Measurements from ENCODE around the gene CTRB2. TPM values are rescaled to one million over a fixed set of nuclear protein-coding genes. Genes with fewer than 3 reads are reported as not detected.
"Not testable (repeated sequence)": the region's sequence is repeated elsewhere in the genome, so short reads cannot be mapped to it uniquely, and the experiment has no call there.

Gene CTRB2
- total and polyA plus RNA-seq, 4 donors: 9.1 to 19.0 (median 12.1) TPM

GRCh38 chr16:75205438-75205837, 1.5 kb downstream of the CTRB2 start:
- intact Hi-C loops (cut with DNase I); H3K4me1 ChIP-seq (ENCODE audit: control insufficient read depth in 1 of 2, insufficient read depth in 2 of 2, low read length in 2 of 2); H3K4me3 ChIP-seq (ENCODE audit: low read length in 2 of 2); H3K27ac ChIP-seq (ENCODE audit: low read depth in 1 of 2, low read length in 2 of 2); DNase-seq; H3K9me3 ChIP-seq (ENCODE audit: control insufficient read depth, low read length); ATAC-seq (ENCODE audit: low FRiP score); H3K27me3 ChIP-seq (ENCODE audit: control insufficient read depth in 1 of 2, insufficient read depth in 2 of 2, low read length in 1 of 2); H3K36me3 ChIP-seq (ENCODE audit: control insufficient read depth in 1 of 2, insufficient read depth in 2 of 2, low read length in 1 of 2): not testable (repeated sequence)
- WGBS, 2 donors: 93% methylated on average over 11 of the region's 19 CpGs; no CpG with 5 or more reads in 1 of the 2 donors

- H3K27ac ChIP-seq (ENCODE audit: low read depth in 1 of 2, low read length in 2 of 2); intact Hi-C loops (cut with DNase I); ATAC-seq (ENCODE audit: low FRiP score); H3K27me3 ChIP-seq (ENCODE audit: control insufficient read depth in 1 of 2, insufficient read depth in 2 of 2, low read length in 1 of 2); H3K4me1 ChIP-seq (ENCODE audit: control insufficient read depth in 1 of 2, insufficient read depth in 2 of 2, low read length in 2 of 2); H3K36me3 ChIP-seq (ENCODE audit: control insufficient read depth in 1 of 2, insufficient read depth in 2 of 2, low read length in 1 of 2); H3K4me3 ChIP-seq (ENCODE audit: low read length in 2 of 2); DNase-seq; H3K9me3 ChIP-seq (ENCODE audit: control insufficient read depth, low read length): not testable (repeated sequence)
- WGBS, 2 donors: no CpG with 5 or more reads among the region's 20 CpGs
These were observed 2.1 kb downstream of the CTRB2 start for GRCh38 chr16:75204905-75205304.

- Histone ChIP-seq H3K27me3 (ENCODE audit: control insufficient read depth in 1 of 2, insufficient read depth in 2 of 2, low read length in 1 of 2) (no peaks in the 10 kb centered on the region), H3K4me3 (ENCODE audit: low read length in 2 of 2) (no peak overlapping the region), H3K36me3 (ENCODE audit: control insufficient read depth in 1 of 2, insufficient read depth in 2 of 2, low read length in 1 of 2) (no peaks in the 10 kb centered on the region), H3K4me1 (ENCODE audit: control insufficient read depth in 1 of 2, insufficient read depth in 2 of 2, low read length in 2 of 2) (no peaks in the 10 kb centered on the region), H3K27ac (ENCODE audit: low read depth in 1 of 2, low read length in 2 of 2) (no peak overlapping the region), H3K9me3 (ENCODE audit: control insufficient read depth, low read length) (no peaks in the 10 kb centered on the region)
- ATAC-seq (ENCODE audit: low FRiP score): peak; percentile 6
- intact Hi-C loops (cut with DNase I): no loop called here
- WGBS, 2 donors: 96% methylated on average over 4 to 6 of the region's 6 CpGs
- peak in 1 of 2 donors; percentile 67 for DNase-seq
These were observed 2.6 kb downstream of the CTRB2 start for GRCh38 chr16:75204410-75204758.

- intact Hi-C loops (cut with DNase I): no loop called here
- Histone ChIP-seq H3K9me3 (ENCODE audit: control insufficient read depth, low read length) (no peaks in the 10 kb centered on the region), H3K27me3 (ENCODE audit: control insufficient read depth in 1 of 2, insufficient read depth in 2 of 2, low read length in 1 of 2) (no peaks in the 10 kb centered on the region), H3K4me1 (ENCODE audit: control insufficient read depth in 1 of 2, insufficient read depth in 2 of 2, low read length in 2 of 2) (no peaks in the 10 kb centered on the region), H3K27ac (ENCODE audit: low read depth in 1 of 2, low read length in 2 of 2) (no peak overlapping the region), H3K4me3 (ENCODE audit: low read length in 2 of 2) (no peak overlapping the region), H3K36me3 (ENCODE audit: control insufficient read depth in 1 of 2, insufficient read depth in 2 of 2, low read length in 1 of 2) (no peaks in the 10 kb centered on the region)
- DNase-seq (peak in 1 of 2 donors; percentile 71), ATAC-seq (ENCODE audit: low FRiP score) (no peak)
- WGBS, 2 donors: 82 to 85% methylated on average over 13 of the region's 13 CpGs
These were observed 3.1 kb downstream of the CTRB2 start for GRCh38 chr16:75203667-75204409.

GRCh38 chr16:75203096-75203495, 3.9 kb downstream of the CTRB2 start:
- intact Hi-C loops (cut with DNase I): no loop called here
- no peak overlapping the region for H3K4me3 ChIP-seq (ENCODE audit: low read length in 2 of 2)

GRCh38 chr16:75202069-75202590, 4.8 kb downstream of the CTRB2 start:
- ATAC-seq (ENCODE audit: low FRiP score) (no peak), DNase-seq (peak in 1 of 2 donors; percentile 36)
- H3K27me3 ChIP-seq (ENCODE audit: control insufficient read depth in 1 of 2, insufficient read depth in 2 of 2, low read length in 1 of 2): no peaks in the 10 kb centered on the region
- H3K36me3 ChIP-seq (ENCODE audit: control insufficient read depth in 1 of 2, insufficient read depth in 2 of 2, low read length in 1 of 2): no peaks in the 10 kb centered on the region
- no peak overlapping the region for H3K4me3 ChIP-seq (ENCODE audit: low read length in 2 of 2)
- 92 to 97% methylated on average over 13 of the region's 13 CpGs for WGBS, 2 donors
- no peaks in the 10 kb centered on the region for H3K4me1 ChIP-seq (ENCODE audit: control insufficient read depth in 1 of 2, insufficient read depth in 2 of 2, low read length in 2 of 2)
- H3K9me3 ChIP-seq (ENCODE audit: control insufficient read depth, low read length): no peaks in the 10 kb centered on the region
- intact Hi-C loops (cut with DNase I): no loop called here
- no peak overlapping the region for H3K27ac ChIP-seq (ENCODE audit: low read depth in 1 of 2, low read length in 2 of 2)

More at GRCh38 chr16:75203096-75203495, 3.9 kb downstream of the CTRB2 start:
- DNase-seq (peak in 1 of 2 donors; percentile 39), ATAC-seq (ENCODE audit: low FRiP score) (no peak)
- Histone ChIP-seq H3K27ac (ENCODE audit: low read depth in 1 of 2, low read length in 2 of 2) (no peak overlapping the region), H3K27me3 (ENCODE audit: control insufficient read depth in 1 of 2, insufficient read depth in 2 of 2, low read length in 1 of 2) (no peaks in the 10 kb centered on the region), H3K9me3 (ENCODE audit: control insufficient read depth, low read length) (no peaks in the 10 kb centered on the region), H3K36me3 (ENCODE audit: control insufficient read depth in 1 of 2, insufficient read depth in 2 of 2, low read length in 1 of 2) (no peaks in the 10 kb centered on the region), H3K4me1 (ENCODE audit: control insufficient read depth in 1 of 2, insufficient read depth in 2 of 2, low read length in 2 of 2) (no peaks in the 10 kb centered on the region)
- 90 to 92% methylated on average over 12 of the region's 12 CpGs for WGBS, 2 donors

- H3K36me3 ChIP-seq (ENCODE audit: control insufficient read depth in 1 of 2, insufficient read depth in 2 of 2, low read length in 1 of 2): no peaks in the 10 kb centered on the region
- no peaks in the 10 kb centered on the region for H3K9me3 ChIP-seq (ENCODE audit: control insufficient read depth, low read length)
- H3K4me1 ChIP-seq (ENCODE audit: control insufficient read depth in 1 of 2, insufficient read depth in 2 of 2, low read length in 2 of 2): no peaks in the 10 kb centered on the region
- H3K4me3 ChIP-seq (ENCODE audit: low read length in 2 of 2): no peak overlapping the region
- 37 to 58% methylated on average over 18 of the region's 18 CpGs for WGBS, 2 donors
- intact Hi-C loops (cut with DNase I): loop anchor here (5.0 to 10.0 kb wide), 4 partner anchors 269 to 567 kb away; no protein-coding TSS in a partner anchor
- ATAC-seq (ENCODE audit: low FRiP score): no peak
- DNase-seq: peak in 1 of 2 donors; percentile 59
- H3K27ac ChIP-seq (ENCODE audit: low read depth in 1 of 2, low read length in 2 of 2): no peak overlapping the region
- H3K27me3 ChIP-seq (ENCODE audit: control insufficient read depth in 1 of 2, insufficient read depth in 2 of 2, low read length in 1 of 2): no peaks in the 10 kb centered on the region
These were observed 8.8 kb downstream of the CTRB2 start for GRCh38 chr16:75198135-75198600.

GRCh38 chr16:75197522-75198134, 9.3 kb downstream of the CTRB2 start:
- H3K27ac ChIP-seq (ENCODE audit: low read depth in 1 of 2, low read length in 2 of 2): no peak overlapping the region
- no peaks in the 10 kb centered on the region for H3K36me3 ChIP-seq (ENCODE audit: control insufficient read depth in 1 of 2, insufficient read depth in 2 of 2, low read length in 1 of 2)
- intact Hi-C loops (cut with DNase I): loop anchor here (5.0 to 10.0 kb wide), 4 partner anchors 270 to 567 kb away; no protein-coding TSS in a partner anchor
- no peaks in the 10 kb centered on the region for H3K27me3 ChIP-seq (ENCODE audit: control insufficient read depth in 1 of 2, insufficient read depth in 2 of 2, low read length in 1 of 2)
- H3K4me1 ChIP-seq (ENCODE audit: control insufficient read depth in 1 of 2, insufficient read depth in 2 of 2, low read length in 2 of 2): no peaks in the 10 kb centered on the region
- H3K4me3 ChIP-seq (ENCODE audit: low read length in 2 of 2): no peak overlapping the region
- no peak for ATAC-seq (ENCODE audit: low FRiP score)
- DNase-seq: peak in 1 of 2 donors; percentile 31
- WGBS, 2 donors: 60 to 64% methylated on average over 14 of the region's 14 CpGs
- no peaks in the 10 kb centered on the region for H3K9me3 ChIP-seq (ENCODE audit: control insufficient read depth, low read length)

Measured in aorta (tissue), 5 donors.